GM12878 (cell line): ENCODE data around the gene MYRF.

Source experiments
- CEBPZ ChIP-seq: fragments of 150-350 bp; IDR thresholded peaks from 2 replicates; pipeline ENCODE4 v1.6.1; 2016; ENCODE audit warnings: low read depth, low read length
- CTCF ChIP-seq, 3 experiments: IDR thresholded peaks in 2 of 3; conservative IDR thresholded peaks in 1 of 3; 2 replicates each; pipeline ENCODE4 v1.5.1; 2011; ENCODE audit warnings: low read depth in 3 of 3, low read length in 3 of 3, mild to moderate bottlenecking in 3 of 3, control low read depth in 2 of 3, moderate library complexity in 2 of 3, inconsistent platforms in 1 of 3, mixed read lengths in 1 of 3; ENCODE audit not compliant: control insufficient read depth in 2 of 3, insufficient read depth in 1 of 3; ENCODE audit errors: extremely low read depth in 1 of 3
- ETV6 ChIP-seq, 2 experiments: fragments of 450-650 bp in 1 of 2; IDR thresholded peaks in 1 of 2; conservative IDR thresholded peaks in 1 of 2; 2 replicates each; pipeline ENCODE4 v1.6.1; 2014; ENCODE audit warnings: antibody characterized with exemption in 1 of 2, borderline replicate concordance in 1 of 2, low read depth in 1 of 2, mild to moderate bottlenecking in 1 of 2, moderate library complexity in 1 of 2
- HDAC2 ChIP-seq: fragments of 200-600 bp; sonication (generic); IDR thresholded peaks from 2 replicates; pipeline ENCODE4 v1.6.1; 2017
- MEF2B ChIP-seq: fragments of 450-650 bp; IDR thresholded peaks from 2 replicates; pipeline ENCODE4 v1.6.1; 2018; ENCODE audit warnings: mild to moderate bottlenecking, moderate library complexity; ENCODE audit not compliant: partially characterized antibody, poor library complexity, severe bottlenecking
- NFIC ChIP-seq: IDR thresholded peaks from 2 replicates; pipeline ENCODE4 v1.6.1; 2012; ENCODE audit warnings: low read depth, mild to moderate bottlenecking, inconsistent platforms, low read length, moderate library complexity
- POLR2A ChIP-seq: IDR thresholded peaks from 2 replicates; pipeline ENCODE4 v1.6.1; 2011; ENCODE audit warnings: low read depth, mild to moderate bottlenecking, low read length
- RB1 ChIP-seq: fragments of 450-650 bp; formaldehyde crosslinking; IDR thresholded peaks from 2 replicates; pipeline ENCODE4 v1.6.1; 2017; ENCODE audit warnings: mild to moderate bottlenecking, borderline replicate concordance
- SRF ChIP-seq, 2 experiments: IDR thresholded peaks; 2 replicates each; pipeline ENCODE4 v1.6.1; 2011; ENCODE audit warnings: low read depth in 2 of 2, low read length in 2 of 2, mild to moderate bottlenecking in 1 of 2, moderate library complexity in 1 of 2
- TAF1 ChIP-seq: IDR thresholded peaks from 2 replicates; pipeline ENCODE4 v1.6.1; 2011; ENCODE audit warnings: mild to moderate bottlenecking, low read depth, low read length, borderline replicate concordance
- TCF12 ChIP-seq: IDR thresholded peaks from 2 replicates; pipeline ENCODE4 v1.6.1; 2011; ENCODE audit warnings: low read depth, mild to moderate bottlenecking, low read length
- USF2 ChIP-seq: IDR thresholded peaks from 2 replicates; pipeline ENCODE4 v1.6.1; 2011; ENCODE audit warnings: low read depth, low read length, improper control_type of control experiment, borderline replicate concordance

GRCh38 chr11:61727401-61727811, 25.0 kb upstream of the MYRF start:
- TF ChIP-seq CTCF (IDR thresholded peaks at IDR 0.05 in 2 of 3, conservative IDR thresholded peaks at IDR 0.05 in 1 of 3; ENCODE audit: control insufficient read depth in 2 of 3, extremely low read depth in 1 of 3, insufficient read depth in 1 of 3, low read depth in 3 of 3, low read length in 3 of 3), result no peak
- no peak for TF ChIP-seq CEBPZ
- no peak for TF ChIP-seq POLR2A
- no peak for TF ChIP-seq SRF (IDR thresholded peaks at IDR 0.05; ENCODE audit: low read depth in 2 of 2, low read length in 2 of 2)
- no peak for TF ChIP-seq HDAC2
- no peak for TF ChIP-seq RB1
- no peak for TF ChIP-seq USF2
- no peak for TF ChIP-seq NFIC
- TF ChIP-seq TCF12, result no peak
- TF ChIP-seq ETV6 (conservative IDR thresholded peaks at IDR 0.05 in 1 of 2, IDR thresholded peaks at IDR 0.05 in 1 of 2; ENCODE audit: borderline replicate concordance in 1 of 2, low read depth in 1 of 2), result no peak
- no peak for TF ChIP-seq MEF2B
- no peak for TF ChIP-seq TAF1
